GM18519 (cell line): ENCODE results near the gene MRAS.

ENCODE experiments used
- ATAC-seq: cut with Tn5 transposase; IDR thresholded peaks from one replicate; pipeline ENCODE4 v1.9.1; 2021; ENCODE audit warnings: mild to moderate bottlenecking, moderate library complexity; ENCODE audit not compliant: unreplicated experiment, low FRiP score

Gene MRAS

DNA sequence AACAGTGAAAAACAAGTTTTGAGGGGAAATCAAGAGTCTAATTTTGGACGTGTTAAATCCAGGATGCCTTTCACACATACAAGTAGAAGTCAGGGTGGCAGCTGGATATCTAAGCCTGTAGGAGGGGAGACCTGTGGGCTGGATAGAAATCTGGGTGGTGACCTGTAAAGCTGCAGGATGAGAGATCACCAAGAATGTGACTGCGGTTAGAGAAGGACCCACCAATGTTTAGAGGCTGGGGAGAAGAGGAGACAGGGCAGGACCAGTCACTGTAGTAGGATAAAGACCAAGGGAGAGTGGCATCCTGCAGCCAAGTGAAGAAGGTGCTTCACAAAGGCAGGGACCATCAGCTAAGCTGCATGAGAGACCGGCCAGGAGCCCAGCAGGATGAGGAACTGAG, 36.2 kb downstream of the MRAS start:
- no peak for ATAC-seq

DNA sequence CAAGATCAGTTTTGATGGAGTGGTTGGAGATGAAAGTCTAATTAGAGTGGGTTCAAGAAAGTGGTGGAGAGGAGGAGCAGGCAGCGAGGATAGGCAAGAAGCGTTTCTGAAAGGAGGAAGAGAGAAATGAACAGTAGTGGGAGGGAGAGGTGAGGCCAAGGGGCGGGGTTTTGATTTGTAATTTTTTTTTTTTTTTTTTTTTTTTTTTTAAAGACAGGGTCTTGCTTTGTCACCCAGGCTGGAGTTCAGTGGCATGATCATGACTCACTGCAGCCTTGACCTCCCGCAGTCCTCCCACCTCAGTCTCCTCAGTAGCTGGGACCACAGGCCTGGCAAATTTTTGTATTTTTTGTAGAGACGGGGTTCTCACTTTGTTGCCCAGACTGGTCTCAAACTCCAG, 36.6 kb downstream of the MRAS start:
- no peak for ATAC-seq

DNA sequence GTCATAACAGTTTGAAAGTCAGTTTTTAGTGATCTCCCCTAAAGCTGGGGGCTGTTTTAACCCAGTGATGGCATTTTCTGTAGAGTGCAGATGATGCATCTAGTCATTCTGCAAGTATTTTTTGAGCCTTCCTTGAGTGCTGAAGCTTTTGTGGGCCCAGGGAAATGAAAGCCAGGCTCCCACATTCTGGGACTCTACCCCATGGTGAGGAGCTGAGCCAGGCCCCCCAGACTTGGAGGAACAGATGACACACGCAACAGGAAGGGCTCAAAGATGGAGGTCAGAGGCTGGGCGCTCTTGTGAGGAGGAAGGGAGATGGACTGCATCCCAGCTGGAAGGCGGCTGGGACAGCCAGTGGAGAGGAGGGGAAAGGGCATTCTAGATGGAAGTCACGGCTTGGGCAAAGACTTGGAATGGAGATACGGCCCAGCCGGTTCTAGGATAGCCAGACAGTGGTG, 40.8 kb downstream of the MRAS start:
- ATAC-seq, result no peak

DNA sequence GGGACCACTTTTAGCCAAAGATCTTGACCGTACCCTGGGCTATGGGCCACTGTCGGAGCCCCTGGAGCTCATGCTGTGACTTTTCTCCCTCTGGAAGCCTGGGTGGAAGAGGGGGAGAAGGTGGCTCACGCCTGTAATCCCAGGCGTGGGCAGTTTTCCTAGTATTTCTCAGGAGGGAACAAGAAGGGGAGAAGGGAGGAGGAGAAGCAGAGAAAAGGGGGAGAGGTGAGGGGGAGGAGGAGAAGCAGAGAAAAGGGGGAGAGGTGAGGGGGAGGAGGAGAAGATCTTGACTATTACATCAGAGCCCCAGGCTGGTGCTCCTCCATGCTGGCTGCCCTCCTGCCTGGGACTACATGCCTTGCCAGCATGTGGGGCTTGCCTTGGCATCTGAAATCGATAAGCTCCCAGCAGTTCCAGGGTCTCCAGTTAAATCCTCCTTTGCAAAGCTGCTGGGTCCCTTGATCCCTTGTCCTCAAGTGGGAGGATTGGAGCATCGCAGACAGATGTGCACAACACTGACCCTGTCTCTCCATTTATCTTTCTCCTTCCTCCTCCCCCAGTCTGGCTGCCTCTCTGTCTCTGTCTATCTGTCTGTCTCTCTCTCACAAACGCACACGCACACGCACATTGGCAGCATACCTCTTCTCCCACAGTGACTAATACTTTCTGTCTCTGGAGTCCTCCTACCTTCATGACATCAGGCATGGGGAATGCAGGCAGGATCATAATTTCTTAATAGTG, 41.6 kb downstream of the MRAS start:
- ATAC-seq, result no peak

DNA sequence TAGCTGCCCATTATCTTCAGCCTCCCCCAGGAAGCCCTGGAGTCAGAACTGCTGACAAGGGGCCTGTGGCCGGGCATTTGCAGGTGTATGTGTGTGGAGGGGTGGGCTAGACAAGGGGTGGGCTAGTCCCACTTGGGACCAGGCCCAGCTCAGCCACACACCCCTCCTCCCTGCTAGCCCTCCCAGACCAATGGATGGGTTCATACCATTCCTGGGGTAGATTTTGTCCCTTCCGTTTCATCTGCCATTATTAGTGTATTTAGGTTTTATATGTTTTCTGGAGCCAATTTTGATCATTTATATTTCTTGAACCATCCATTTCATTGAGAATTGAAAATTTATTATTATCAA, 42.2 kb downstream of the MRAS start:
- no peak for ATAC-seq

DNA sequence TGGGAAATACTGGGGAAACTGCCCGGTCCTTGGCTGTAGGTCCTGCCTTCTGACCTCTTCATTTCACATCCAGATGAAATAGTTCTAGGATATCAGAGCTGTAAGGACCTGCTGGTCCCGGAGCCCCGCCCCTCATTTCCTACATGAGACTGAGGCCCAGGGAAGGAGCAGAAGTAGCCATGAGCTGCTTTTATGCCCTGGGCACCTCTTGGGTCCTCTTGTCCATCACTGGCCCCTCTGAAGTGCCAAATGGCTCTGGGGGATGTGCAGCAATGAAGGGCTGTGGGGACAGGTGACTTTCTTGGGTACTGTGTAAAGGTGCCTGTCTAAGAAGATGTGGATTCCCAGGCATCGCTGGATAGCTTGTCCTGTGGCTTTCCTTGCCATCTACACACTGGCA, 45.8 kb downstream of the MRAS start:
- ATAC-seq, result no peak

DNA sequence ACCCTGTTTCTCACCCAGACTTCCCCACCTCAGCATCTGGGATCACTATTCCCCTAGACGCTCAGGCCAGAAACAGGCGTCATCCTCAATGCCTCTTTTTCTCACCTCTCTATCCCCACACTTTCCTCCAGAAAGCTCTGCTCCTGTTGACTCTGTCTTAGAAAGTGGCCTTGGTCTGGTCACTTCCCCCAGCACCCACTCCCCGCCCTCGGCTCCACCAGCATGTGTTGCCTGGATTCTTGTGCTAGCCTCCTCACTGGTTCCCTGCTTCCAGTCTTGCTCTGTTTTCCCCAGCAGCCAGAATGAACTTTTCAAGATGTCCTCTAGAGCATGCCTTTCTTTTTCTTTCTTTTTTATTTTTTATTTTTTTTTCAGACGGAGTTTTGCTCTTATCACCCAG, 46.3 kb downstream of the MRAS start:
- no peak for ATAC-seq

DNA sequence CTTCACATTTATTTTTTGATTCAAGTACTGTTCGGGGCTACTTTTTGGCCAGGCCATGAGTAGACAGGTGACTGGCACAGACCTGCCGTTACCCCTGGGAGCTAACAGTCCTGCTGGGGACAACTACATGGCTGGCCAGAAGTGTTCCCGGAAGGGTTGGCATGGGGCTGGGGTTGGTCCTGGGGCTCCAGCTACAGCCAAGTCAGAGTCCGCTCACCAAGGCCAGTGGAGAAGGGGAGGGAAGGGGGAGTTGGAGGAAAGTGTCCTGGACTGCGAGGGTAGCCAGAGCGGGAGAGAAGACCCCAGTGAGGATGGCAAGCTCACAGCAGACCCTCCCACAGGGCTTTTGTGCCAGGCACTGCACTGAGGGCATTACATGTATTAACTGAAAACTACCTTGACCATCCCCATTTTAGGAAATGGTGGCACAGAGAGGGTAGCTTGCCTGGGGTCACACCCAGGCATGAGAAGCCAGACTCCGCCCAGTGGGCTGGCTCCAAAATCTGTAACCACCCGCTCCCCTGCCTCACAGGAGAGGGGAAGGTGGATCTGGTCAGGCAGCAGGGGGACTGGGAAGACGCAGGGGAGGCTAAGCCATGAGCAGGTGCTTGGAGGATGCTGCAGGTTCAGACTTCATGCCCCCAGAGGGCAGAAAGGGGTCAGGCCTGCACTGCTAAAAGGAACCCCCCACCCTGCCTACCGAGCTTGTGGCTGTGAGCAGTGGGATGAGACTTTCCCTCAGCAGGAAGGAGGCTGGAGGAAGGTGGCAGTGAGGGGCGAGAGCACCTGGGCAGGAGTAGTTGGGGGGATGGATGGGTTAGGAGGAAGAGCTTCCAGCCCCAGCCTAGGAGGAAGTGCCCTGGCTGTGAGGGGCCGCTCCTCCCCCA, 47.7 kb downstream of the MRAS start:
- no peak for ATAC-seq

DNA sequence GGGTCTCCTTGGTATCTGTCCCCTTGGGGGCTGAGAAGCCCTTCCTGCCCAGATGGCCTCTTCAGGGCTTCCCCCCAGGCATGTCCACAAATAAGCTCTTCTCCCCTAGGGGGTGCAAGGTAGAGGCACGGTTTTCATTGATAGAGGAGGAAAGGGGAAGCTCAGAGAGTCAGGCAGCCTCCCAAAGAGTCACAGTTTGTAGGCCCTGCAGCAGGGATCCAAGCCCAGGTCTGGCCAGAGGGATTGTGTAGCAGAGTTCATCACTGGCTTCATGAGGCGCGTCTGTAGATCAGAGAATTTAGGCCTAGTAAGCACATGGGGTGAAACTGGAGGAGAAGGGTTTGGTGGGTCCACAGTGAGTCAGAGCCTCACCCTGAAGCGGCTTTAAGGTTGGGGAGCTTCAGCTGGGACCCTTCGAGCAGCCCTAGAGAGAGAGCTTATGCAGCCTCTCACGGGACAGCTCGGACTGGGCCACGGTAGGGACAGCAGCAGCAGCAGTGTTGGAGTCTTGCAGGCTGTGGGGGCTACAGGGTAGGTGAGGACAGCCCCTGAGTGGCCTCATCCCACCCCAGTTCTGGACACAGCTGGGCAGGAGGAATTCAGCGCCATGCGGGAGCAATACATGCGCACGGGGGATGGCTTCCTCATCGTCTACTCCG, 48.5 kb downstream of the MRAS start:
- ATAC-seq, result no peak

DNA sequence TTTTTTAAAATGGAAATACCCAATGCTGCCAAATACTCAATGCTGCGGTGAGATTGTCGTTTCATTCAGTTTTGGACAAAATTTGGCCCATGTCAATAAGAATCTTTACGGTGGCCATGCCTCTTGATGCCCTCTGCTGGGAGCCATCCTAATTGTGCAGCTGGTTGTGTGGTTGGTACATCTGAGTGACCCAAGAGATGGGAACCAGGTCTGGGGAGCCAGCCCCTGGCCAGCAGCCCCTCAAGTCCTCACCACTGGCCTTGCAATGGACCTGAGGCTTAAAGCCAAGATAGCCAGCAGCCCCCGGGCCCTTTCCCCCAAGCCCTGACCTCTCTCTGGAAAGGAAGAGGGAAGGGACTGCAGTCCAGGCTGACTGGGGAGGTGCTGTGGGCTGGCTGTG, 49.6 kb downstream of the MRAS start:
- ATAC-seq, result no peak

DNA sequence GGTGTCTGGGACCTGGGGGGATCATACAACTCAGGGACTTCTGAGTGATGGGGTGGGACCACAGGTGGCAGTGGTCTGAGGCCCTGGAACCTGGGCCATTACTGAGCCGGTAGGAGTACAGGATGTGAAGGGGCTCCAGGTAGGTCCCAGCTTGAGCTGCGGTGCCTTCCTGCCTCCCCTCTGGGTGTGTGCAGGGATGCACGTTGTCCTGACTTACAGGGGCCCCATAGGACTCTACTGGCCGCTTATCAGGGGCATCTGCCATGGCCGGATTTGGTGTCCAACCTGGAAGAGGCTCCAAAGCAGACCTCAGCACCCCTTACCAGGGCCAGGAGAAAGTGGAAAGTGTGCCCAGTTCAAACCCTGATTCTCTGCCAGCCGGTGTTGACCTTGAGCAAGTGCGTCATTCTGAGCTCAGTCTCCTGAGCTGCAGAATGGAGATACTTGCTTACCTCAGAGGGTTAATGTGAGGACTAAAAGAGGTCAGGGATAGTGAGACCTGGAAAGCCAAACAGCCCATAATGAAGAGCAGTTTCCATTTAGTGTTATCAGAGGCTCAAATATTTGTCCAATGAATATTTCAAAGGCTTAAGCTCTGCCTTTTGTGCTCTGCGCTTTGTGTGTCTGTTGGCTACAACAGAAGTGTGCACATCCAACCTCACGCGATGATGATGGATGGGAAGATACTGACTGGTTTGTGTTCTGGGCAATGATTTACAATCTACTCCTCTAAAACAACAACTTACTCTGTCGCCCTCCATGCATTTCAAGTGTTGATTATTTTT, 50.6 kb downstream of the MRAS start:
- ATAC-seq, result no peak

DNA sequence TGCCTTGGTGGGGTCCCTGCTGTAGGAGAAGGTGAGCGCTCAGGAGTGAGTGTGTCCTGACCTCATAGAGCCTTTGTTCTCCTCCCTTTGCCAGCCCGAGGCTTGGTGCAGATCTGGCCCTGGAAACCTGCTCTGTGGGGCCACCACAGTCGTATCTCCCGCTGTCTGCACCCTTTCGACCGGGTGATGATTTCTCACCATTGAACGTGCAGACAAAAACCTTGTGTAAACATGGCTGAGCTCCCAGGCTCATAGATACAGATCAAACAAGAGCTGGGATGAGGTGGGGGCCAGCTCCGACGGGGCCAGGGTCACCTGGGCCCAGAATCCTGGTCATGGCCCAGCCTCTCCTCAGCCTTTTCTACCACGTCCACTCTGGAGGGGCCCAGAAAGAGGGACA, 51.4 kb downstream of the MRAS start:
- no peak for ATAC-seq

DNA sequence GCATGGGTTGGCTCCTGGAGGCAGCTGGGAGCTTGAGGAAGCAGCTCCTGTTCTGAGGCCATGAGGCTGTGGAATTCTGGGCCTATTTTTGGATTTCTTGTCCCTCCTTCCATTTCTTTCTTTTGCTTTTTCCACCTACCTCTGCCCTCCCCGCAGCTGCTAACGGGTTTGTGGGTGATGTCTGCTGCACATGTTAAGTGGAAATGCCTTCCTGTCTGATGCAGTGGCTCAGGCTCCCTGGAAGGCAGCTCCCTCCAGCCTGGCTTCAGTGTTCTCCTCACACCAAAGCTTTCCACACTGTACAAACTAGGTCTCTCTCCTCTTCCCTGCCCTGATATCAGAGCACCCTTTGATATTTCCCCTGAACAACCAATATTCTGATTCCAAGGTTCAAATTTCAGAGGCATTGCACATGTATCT, 52.3 kb downstream of the MRAS start:
- no peak for ATAC-seq

DNA sequence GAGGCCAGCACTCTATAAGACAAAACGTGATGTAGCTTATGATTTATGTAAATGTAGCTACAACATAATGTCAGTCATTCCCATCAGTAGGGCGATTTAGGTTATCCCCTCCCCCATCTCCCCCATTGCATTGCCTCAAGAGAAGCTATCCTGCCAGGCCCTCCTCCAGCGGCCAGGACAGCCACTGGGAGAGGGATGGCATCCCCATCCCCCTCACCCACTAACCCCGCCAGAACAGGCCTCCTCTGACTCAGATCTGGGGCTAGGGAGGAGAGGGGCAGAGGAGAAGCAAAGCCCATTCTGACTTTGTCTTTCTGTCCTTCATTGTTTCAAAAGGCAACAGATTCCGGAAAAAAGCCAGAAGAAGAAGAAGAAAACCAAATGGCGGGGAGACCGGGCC, 53.5 kb downstream of the MRAS start:
- ATAC-seq, result no peak

DNA sequence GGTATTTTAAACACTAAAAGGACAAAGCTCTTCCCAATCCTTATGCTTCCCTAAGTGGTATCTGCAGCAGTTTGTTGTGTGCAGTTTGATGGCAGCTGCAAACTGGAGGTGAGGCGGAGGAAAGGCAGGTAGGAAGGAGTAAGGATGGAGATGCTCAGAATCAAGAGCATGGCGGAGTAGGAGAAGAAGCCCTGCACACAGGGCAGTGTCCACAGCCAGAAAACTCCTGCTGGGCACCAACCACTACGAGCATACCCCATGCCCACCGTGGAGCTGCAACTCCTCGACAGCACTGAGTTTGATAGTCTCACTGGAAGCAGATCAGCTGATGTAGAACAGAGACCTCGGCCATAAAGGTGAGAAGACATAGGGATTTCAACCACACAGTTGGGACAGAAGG, 55.7 kb downstream of the MRAS start:
- ATAC-seq, result no peak

DNA sequence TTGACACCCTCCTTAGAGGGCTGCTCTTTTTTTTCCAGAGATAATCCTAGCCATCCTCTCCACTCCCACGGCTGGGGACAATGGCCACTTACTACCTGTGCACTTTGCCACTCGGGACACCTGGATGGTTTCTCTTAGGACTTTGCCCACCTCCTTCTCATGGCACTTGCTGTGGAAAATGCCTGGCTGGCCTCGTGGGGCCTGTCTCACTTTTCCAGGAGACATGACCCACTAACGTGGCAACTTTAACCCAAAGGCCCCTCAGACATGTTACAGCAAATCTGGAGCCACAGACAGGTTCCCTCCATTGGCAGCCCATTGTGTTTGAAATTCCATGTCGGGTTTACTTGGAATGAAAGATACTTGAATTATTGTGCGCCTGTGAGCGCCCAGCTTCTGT, 56.6 kb downstream of the MRAS start:
- no peak for ATAC-seq

DNA sequence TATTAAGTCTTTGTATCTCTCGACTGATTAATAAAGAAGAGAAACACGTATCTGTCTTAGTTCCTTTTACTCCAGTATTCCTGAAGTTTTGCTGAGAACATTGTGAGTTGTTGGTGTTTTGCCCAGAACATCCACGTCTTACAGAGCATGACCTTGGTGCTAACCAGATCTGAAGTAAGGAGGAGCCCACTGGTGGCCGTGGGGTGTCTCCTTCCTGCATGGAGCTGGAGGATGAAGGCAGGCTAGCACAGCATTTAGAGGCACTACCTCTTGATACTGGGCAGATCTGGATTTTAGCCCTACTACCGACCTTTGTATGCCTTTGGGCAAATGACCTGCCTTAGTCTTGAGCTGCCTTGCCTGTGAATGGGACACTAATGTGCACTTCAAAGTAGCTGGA, 57.1 kb downstream of the MRAS start:
- no peak for ATAC-seq

DNA sequence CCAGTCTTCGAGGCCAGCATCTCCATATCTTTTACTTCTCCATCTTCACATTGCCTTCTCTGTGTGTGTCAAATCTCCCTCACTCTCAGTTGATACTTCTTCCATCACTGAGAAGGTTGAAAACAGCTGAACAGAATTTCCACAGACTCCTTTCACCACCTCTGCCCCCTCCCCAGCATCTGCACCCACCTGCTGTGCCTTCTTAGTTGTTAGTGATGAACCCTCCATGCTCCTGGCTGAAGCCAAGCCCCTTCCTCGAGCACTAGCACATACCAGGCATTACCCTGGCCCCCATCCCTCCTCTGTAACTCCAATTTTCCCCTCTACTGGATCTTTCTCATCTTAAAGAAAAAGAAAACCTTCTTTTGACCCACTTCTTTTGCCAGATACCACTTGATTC, 58.2 kb downstream of the MRAS start:
- no peak for ATAC-seq

DNA sequence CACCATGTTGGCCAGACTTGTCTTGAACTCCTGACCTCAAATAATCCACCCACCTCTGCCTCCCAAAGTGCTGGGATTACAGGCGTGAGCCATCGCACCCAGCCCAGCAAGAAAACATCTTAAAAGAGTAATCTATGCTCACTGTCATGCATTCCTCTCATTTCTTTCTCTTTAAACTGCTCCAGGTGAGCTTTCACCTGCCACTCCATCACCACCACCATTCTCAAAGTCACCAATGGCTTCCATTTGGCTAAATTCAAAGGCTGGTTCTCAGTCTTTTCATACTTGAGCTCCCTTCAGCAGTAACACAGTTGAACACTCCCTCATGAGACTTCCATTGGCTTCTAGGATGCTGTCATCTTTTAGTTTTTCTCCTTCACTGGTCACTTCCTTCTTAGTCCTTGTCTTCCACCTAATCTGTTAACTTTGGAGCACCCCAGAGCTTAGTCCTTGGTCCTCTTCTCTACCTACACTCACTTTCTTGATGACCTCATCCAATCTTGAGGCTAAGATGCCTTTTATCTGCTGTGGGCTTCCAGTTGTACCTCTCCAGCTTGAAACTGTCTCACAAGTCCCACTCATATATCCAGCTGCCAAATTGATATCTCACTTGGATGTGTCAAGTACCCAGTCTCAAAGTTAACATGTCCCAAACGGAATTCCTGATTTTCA, 59.0 kb downstream of the MRAS start:
- ATAC-seq, result no peak
